GM21390 (cell line): ENCODE data around the gene MOAP1.
"Not testable (repeated sequence)": the region's sequence is repeated elsewhere in the genome, so short reads cannot be mapped to it uniquely, and the experiment has no call there.

Experiments
- ATAC-seq: cut with Tn5 transposase; IDR thresholded peaks from one replicate; pipeline ENCODE4 v1.9.1; 2021; ENCODE audit not compliant: unreplicated experiment

The MOAP1 gene

DNA sequence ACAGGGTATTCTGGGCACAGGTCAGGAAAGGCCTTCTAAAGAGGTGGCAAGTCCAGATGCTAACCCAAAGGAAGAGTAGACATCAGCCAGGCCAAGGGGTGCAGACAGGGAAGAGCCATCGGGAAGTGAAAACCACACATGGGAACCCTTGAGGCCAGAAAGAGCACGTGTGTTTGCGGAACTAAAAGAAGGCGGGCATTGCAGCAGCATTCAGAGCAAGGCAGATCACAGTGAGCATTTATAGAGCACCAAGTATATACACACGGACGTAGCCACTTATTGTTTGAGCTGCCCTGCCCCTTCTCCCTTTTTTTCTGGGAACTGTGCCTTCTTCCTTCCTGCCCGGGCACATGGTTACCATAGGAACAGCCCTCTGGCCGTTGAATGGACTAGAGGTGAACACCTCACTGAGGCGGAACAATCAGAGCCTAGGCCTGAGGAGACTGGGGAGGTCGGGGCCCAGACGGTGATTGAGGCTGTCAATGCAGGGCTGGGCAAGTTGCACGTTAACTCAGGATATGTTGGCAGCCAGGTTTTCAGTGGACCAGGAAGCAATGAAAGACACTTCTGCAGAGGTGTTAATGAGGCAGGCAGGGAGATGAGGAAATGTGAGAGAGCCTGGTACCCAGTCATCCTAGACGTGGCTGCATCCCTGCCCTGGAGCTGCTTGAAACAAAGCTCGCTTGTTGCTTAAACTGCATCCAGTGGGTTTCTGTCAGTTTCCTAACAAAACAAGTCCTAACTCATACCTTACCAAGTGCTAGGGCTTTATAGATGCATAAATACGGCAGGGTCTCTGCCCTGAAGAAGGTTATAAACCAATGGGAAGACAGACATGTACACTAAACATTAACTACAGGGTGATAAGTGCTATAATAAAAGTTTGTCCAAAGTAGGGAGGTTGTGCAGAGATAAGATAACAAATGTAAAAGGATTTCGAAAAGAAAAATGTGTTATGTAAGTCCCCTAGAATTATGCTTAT is 34.2 kb downstream of the MOAP1 start:
- no peak for ATAC-seq

DNA sequence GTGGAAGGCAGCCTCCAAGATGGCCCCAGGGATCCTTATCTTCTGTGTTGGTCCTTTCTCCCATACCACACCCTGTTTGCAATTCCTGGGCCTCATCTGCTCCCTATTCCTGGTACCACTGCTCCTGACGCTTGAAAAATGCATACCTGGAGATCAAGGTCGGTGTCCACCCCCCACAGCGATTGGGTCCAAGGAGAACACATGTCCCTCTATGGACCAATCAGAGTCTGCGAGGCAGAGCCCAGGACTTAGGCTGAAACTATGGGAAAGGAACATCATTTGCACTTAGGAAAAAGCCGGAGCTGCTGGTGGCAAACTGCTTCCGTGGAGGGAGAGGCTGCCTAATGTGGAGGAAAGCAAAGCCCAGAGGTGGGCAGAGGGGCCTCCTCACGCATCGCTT is 35.7 kb downstream of the MOAP1 start:
- ATAC-seq, result no peak

DNA sequence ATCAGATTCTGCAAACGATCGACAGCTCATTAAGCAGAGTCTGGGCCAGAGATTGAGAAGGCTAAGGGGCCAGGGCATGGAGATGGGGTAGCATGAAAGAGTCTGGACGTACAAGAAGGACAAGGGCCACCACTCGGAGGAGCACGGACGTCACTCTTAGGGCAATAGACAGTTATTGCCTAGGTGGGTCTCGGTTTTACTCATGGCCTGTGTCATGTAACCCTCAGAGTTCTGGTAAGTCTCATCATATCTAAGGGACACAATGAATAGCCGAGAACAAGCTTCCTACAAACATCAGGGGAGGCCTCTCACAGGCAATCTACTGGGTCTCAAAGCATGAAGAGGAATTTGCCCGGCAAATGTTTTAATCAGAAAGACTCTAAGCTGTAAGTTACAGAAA is 38.6 kb downstream of the MOAP1 start:
- ATAC-seq, result no peak

DNA sequence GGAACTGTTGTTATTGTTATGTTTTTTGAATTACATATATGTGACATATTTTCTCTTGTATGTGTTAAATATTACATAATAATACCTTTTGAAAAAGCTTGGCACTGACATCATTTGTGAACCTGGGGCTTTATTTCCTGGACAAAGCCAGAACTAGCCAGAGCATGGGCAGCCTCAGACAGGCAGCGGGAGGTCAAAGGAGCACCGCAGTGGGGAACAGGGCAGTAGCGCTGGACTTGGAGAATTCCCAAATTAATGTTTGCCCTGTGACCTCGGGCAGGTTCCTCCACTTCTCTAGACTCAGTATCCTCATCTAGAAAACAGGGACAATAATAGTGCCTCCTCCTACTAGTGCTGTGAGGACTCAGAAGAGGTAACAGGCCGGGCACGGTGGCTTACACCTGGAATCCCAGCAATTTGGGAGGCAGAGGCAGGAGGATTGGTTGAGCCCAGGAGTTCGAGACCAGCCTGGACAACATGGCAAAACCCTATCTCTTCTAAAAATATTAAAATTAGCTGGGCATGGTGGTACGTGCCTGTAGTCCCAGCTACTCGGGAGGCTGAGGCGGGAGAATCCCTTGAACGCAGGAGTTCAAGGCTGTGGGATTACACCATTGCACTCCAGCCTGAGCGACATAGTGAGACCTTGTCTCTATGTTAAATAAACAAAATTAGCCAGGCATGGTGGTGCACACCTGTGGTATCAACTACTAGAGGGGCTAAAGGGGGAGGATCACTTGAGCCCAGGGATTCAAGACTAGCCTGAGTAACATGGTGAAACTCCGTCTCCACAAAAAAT is 41.6 kb downstream of the MOAP1 start:
- no peak for ATAC-seq

DNA sequence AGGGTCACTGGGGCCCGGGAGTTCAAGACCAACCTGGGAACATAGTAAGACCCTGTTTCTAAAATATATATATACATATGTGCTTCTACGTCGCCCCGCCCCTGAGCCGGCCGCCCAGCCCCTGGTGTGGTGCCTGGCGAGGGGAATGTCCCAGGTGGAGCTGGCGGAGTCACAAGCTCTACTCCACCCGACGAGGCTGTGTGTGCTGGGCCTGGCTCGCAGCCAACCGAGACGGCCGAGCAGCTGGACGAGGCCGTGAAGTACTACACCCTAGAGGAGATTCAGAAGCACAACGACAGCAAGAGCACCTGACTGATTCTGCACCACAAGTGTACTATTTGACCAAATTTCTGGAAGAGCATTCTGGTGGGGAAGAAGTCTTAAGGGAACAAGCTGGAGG is 46.8 kb downstream of the MOAP1 start:
- no peak for ATAC-seq

DNA sequence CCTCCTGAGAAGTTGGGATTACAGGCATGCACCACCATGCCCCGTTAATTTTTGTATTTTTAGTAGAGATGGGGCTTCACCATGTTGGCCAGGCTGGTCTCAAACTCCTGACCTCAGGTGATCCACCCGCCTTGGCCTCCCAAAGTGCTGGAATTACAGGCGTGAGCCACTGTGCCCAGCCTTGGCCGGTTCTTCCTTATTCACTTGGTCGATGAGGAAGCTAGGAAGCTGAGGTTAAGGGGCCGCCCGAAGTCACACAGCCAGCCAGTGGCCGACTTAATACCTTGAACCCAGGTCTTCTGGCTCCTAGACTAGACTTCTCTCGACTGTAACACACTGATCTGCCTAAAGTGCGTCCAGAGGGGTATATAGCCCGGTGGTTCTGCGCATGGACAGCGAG is 48.2 kb downstream of the MOAP1 start:
- ATAC-seq, result not testable (repeated sequence)

DNA sequence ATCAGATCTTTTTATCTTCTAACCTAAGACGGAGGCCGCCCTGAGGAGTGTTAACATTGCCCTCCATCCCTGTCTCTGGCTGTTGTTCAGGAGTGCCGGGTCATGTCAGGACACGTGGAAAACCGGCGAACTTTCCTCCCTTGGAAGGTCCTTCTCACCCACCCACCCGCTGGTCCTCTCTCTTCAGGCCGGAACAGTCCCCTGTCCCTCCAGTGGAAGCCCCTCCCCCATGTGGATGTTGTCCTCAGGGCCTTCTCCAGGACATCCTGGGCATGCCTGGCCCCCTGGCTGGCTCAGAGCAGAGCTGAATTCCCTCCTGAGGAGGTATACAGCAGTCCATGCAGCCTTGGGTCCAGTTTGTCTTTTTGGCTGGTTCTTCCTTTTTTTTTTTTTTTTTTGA is 48.7 kb downstream of the MOAP1 start:
- no peak for ATAC-seq

DNA sequence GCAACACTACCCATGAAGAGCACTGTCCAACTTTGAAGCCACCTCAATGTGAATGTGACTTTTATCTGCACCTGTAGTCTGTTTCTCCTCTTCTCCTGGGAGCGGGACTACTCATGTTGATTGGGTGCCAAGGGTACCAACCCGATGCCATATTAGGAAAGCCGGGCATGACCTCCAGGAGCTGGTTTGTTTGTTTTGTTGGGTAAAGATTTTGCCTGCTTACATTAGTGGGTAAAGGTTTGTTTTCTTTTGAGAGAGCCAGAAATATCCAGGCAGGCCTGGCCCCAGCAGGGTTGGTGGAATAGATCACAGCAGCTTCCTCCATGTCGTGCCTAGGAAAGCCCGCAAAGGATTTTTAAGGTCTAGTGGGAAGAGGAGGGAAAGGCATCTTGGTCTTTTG is 49.3 kb downstream of the MOAP1 start:
- ATAC-seq, result no peak

DNA sequence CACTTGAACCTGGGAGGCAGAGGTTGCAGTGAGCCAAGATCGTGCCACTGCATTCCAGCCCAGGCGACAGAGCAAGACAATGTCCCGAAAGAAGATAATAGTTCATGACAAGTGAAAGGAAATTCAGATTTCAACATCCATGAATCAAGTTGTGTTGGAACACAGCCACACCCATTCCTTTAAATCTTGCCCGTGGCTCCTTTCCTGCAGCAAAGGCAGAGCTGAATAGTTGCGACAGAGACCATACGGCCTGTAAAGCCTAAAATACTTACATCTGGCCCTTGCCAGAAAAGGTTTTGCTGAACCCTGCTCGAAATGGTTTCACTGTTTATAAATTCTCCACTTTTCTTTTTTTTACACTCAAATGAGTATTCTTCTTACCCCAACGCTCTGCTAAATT is 51.2 kb downstream of the MOAP1 start:
- no peak for ATAC-seq

DNA sequence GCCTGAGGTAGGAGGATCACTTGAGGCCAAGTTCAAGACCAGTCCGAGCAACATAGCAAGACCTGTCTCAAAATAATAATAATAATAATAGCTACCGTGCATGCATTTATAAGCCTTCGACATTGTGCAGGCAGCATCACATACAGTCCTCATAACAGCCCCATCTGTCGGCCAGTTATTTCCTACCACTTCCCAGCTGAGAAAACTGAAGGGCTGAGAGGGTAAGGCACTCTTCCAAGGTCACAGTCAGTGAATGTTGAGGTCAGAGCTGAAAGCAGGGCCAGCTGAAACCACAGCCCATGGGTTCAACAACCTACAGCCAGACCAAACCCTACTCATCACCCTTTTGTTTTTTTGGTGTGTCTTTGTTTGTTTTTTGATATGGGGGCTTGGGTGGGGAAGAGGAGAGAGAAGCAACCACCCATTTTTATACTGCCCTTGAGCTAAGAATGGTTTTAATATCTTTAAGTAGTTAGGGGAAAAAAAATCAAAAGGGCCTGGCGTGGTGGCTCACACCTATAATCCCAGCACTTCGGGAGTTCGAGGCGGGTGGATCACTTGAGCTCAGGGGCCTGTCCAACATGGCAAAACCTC is 52.1 kb downstream of the MOAP1 start:
- no peak for ATAC-seq
